GM21576 (cell line): ENCODE data around the gene ADGRL1.
"Not testable (repeated sequence)": the region's sequence is repeated elsewhere in the genome, so short reads cannot be mapped to it uniquely, and the experiment has no call there.

Experiments
- ATAC-seq: cut with Tn5 transposase; IDR thresholded peaks from one replicate; pipeline ENCODE4 v1.9.1; 2021; ENCODE audit warnings: mild to moderate bottlenecking, moderate library complexity; ENCODE audit not compliant: unreplicated experiment

ADGRL1 gene

DNA sequence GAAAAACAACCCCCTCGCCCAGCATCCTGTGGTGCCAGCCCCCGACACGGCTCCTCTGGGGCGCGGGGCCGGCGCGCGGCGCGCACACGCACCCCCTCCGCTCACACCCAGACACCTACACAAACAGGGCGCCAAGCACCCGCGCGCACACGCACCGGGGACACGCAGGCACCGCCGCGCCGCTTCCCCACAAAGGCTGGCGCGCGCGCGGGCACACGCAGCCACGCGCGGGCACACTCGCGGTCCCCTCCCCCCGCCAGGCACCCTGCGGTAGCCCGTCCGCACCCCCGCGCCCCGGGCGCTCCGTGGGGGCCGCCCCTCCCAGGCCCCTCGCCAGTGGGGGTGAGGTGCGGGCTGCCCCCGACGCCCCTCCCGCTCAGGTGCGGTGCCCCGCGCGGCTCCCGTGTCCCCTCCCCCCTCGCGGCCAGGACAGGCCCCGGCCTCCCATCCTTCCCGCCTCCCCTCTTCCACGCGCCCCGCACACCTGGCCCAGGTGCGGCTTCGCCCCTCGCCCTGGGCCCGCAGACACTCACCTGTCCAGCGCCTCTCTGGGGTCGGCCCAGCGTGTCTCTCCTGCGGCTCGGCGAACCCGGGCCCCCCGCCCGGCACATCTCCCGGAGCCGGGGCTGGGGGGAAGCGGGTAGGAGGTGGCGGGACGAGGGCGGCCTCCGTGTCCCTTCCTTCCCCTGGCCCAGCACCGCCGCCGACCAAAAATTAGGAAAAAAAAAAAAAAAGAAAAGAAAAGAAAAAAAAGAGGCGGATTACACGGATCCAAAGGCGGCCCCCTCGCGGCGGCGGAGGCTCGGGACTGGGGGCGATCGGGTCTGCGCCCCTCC lies at the start of gene ADGRL1:
TSS of gene ADGRL1 (minus strand) at position 718 of the 836 bp plus-strand sequence. CDS start 22,567 bp downstream, outside the sequence.
- ATAC-seq: not testable (repeated sequence)

DNA sequence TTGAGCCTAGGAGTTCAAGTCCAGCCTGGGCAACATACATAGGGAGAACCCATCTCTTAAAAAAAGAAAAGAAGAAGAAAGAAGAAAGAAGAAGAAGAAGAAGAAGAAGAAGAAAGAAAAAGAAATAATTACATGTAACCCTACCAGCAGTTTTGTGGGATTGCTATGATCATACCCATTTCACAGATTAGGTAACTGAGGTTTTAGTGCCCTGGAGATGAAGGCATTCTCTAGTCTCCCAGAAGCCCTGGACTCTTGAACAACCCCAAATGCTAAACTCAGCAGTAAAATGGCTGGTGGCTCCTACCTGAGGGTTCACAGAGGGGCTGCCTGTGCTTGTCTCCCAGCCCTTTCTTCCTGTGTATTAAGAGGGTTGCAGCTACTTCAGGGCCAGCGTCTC lies 49.3 kb upstream of the ADGRL1 start:
- ATAC-seq: not testable (repeated sequence)

DNA sequence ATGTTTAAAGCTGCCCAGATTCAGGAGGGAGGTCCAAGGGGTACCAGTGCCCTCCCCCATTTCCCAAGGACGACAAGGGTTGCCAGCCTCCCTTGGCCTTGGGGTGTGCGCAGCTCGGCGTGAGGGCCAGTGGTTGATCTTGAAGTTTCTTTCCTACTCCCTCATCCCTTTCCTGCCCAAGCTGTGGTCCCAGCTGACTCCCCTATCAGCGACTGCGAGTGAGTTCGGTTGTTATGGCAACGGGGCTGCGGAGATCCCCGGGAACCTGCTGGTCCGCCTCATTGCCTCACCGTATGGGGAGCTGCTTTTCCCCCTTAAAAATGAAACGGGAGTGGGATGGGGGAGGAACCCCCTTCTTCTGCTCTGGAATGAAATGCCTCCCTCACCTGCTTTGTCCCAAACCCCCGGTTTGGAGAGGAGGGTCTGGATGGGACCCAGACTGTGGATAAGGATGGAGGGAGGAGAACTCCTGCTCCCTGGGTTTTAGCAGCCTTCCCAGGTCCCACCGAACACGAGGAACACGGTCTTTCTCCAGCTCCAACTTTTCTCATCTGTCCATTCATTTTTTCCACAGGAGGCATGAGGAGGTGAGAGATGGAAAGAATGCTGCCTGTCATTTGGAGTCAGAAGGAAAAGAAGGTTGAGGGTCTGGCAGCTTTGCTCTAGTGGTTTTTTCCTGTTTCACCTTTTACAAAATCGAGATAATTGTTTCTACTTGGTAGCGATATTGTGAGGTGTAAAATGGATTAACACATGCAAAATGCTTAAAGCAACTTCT lies 48.0 kb upstream of the ADGRL1 start:
- ATAC-seq: not testable (repeated sequence)

DNA sequence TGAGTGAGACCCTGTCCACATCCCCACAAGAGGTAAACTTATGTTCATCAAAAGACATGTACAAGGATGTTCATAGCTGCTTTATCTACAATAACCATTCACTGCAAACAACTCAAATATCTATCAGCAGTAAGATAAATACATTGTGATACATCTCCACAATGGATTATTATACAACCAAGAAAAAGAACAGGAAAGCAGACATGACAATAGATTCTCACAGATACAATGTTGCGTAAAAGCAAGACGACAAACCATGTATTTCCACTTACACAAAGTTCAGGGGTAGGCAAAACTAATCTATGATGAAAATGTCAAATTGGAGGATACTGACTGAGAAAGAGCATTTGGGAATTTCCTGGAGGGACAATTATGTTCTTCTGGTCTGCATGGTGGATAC lies 46.2 kb upstream of the ADGRL1 start:
- ATAC-seq: not testable (repeated sequence)

DNA sequence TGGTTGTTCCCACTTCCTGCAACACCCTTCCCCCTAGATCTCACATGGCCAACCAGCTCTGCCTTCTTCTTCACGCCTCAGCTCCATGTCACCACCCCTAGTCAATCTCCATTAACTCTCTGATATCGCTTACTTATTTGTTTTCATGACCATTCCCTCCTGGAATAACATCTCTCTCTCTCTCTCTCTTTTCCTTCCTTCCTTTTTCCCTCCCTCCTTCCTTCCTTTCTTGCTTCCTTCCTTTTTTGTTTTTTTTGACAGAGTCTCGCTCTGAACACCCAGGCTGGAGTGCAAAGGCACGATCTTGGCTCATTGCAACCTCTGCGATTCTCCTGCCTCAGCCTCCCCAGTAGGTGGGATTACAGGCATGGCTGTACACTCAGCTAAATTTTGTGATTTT lies 44.9 kb upstream of the ADGRL1 start:
- no peak for ATAC-seq

DNA sequence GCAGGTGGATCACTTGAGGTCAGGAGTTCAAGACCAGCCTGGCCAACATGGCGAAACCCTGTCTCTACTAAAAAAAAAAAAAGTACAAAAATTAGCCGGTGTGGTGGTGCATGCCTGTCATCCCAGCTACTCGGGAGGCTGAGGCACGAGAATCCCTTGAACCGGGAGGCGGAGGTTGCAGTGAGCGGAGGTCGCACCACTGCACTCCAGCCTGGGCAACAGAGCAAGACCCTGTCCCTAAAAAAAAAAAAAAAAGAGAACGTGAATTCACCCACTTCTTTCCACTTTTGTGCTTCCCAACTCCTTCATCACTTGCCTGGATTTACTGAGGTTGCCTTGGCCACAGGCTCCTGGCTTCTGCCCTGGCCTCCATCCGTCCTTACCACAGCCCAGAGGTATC lies 44.3 kb upstream of the ADGRL1 start:
- ATAC-seq: not testable (repeated sequence)

DNA sequence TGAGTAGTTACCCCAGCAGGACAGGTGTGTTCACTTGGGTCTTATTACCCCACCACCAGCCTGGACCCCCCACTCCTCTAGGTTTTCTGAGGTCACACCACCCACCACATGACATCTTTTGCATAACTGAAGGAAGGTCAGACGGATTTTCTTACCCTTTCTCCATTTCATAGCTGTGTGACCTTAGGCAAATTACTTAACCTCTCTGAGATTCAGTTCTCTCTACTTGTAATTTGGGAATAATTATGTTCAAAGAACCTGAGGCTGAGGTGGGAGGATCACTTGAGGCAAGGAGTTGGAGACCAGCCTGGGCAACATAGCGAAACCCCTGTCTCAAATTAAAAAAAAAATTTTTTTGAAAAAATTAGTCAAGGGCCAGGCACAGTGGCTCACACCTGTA lies 43.9 kb upstream of the ADGRL1 start:
- not testable (repeated sequence) for ATAC-seq

DNA sequence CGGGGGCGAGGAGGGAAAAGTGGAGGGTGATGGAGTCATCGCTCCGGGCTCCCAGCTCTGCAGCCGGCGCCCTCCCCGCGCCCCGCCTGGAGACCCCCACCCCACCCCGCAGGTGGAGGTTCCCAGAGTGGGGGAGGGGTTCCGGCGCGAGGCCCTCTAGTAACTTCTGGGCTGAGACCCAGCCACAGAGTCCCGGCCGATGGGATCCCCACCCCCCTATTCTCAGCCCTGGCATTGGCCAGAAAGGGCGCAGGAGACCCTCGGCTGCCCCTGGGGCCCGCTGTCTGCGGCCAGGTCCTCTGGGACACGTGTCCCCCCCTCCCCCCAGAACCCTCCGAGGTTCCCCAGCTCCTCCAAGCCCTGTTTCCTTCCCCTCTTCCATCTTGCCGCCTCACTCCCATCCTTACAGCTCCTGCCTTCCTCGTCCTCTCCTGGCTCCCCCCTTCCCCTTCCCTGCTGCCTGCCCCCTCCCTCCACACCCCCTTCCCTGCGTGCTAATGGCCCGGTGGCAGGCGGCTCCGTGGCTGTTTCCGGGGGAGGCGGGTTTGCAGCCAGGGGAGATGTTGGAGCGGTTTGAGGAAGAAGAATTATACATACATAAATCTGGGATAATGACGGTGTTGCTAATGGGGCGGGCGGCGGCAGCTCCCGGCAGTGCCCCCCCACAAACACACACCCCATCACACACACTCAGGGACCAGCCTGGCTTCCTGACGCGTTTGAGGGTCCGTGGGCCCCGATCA lies 43.2 kb upstream of the ADGRL1 start:
- not testable (repeated sequence) for ATAC-seq

DNA sequence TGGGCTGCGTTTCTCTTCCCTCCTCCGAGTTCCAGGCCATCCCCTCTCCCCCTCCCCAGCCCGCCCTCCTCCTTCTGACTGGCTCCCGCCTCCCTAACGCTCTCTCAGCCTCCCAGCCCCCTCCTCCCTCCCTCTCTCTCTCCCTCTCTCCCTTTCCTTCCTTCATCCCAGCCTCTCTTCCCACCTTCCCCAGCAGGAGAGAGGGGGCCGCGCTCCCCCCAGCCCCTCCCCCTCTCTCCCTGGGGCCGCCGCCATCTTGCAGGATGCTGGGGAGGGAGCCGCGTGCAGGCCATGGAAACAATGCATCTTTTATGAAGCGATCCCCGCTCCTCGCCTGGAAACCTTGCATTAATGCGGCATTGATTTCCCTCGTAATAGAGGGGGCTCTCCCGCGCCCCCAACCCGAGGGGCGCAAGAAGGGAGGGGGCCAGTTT lies 42.6 kb upstream of the ADGRL1 start:
- ATAC-seq: no peak

DNA sequence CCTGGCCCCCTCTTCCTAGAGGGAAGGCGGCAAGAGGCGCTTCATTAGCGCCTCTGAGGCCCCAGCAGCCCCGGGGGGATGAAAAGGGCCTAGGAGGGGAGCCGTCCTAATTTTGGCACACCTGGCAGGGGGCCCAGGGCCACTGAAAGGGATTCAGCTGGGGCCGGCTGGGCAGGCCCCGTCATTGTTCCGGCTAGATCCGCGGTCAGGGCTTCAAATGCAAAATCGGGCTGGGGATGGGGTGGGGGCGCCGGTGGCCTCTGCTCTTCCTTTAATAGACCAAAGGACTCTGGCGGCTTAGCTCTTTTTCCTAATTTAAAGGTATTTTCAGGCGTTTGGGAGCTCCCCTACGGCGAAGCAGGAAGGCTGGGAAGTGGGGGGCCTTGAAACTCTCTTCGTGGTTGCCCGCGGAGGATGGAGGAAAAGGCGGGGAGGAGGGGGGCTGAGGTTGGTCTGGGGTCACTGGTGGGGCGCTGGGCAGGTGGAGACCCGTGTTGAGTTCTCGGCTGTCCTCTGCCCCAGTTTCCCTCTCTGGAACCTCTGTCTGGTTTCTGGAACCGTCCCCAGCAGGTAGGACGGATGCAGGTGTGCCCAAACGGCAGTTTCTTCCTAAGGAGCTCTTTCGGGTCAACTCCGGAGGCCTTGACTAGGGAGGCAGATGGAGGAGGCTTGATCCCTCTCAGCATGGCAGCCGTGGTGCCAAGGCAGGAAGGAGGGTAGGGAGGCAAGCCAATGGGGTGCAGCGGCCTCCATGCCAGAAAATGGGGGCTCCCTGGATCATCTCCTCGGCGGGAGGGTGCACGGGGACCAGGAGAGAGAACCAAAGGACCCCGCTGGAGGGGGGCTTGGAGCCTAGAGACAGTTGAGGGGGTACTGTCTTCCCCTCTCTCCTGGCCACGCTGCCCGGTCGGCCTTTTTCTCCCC lies 41.8 kb upstream of the ADGRL1 start:
- not testable (repeated sequence) for ATAC-seq

DNA sequence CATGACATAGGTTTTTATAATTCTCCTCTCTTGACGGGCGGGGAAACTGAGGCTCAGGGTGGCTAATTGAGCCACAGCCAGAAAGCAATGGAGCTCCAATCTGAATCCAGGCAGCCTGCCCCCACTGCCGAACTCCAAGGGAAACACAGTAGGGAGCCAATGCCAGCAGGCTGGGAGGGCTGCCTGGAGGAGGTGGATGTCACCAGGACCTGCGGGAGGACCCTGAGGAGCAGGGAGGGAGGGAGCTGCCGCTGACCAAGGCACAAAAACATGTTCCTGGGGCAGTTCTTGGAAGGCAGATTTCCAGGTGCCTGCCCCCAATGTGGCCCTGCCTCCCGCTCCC lies 41.2 kb upstream of the ADGRL1 start:
- ATAC-seq: not testable (repeated sequence)

DNA sequence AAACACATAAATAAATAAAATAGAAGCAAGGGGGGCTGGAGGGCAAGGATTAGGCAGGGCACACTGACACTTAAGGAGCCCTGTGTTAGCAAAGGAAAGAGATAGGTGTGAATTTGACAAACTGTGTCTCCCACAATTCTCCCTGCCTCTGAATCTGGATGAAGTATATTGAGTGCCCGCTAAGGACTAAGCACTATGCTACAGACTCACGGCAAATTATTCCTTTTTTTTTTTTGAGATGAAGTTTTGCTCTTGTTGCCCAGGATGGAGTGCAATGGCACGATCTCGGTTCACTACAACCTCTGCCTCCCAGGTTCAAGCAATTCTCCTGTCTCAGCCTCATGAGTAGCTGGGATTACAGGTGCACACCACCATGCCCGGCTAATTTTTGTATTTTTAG lies 38.4 kb upstream of the ADGRL1 start:
- ATAC-seq: not testable (repeated sequence)

DNA sequence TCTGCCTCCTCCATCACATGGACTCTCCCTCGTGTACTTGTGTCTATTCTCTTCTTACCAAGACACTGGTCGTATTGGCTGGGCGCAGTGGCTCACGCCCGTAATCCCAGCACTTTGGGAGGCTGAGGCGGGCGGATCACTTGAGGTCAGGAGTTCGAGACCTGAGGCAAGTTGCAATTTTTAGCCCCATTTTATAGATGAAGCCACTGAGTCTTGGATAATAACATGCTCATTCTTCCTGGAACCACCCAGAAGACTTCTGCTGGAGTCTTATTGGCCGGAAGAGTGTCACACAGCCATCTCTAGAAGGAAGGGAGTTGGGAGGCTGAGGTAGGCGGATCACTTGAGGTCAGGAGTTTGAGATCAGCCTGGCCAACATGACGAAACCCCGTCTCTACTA lies 37.7 kb upstream of the ADGRL1 start:
- ATAC-seq: not testable (repeated sequence)

DNA sequence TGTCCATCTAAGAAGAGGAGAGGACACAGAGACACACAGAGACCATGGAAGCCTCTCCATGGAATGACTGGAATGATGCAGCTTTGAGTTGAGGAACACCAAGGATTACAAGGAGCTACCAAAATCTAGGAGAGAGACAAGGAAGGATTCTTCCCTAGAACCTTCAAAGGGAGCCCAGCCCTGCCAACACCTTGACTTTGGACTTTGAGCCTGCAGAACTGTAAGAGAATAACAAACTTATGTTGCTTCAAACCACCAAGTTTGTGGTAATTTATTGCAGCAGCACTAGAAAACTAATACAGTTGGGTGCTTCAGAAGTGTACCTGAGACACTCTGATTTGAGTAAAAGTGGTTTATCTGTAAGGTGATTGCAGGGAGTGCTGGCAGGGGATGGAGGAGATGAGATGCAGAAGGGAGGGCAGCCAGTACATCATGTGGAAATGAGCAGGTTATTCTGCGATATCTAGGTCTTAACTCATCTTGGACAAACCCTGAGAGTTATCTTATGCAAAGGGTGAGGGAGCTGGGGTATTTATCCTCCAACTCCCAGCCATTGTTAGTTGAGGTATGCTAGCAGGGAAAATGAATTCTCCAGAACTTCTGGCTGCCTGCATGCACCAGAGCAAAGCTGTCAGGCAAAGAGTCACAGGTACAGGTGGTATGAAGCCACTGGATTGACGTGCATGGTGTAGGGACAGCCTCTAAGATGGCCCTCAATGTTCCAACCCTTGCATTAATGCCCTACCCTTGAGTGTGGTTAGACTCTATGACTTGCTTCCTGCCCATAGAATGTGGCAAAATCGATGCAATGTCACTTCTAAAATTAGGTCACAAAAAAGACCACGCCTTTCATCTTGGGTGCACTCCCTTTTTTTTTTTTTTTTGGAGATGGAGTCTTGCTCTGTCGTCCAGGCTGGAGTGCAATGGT lies 31.3 kb upstream of the ADGRL1 start:
- ATAC-seq: no peak

DNA sequence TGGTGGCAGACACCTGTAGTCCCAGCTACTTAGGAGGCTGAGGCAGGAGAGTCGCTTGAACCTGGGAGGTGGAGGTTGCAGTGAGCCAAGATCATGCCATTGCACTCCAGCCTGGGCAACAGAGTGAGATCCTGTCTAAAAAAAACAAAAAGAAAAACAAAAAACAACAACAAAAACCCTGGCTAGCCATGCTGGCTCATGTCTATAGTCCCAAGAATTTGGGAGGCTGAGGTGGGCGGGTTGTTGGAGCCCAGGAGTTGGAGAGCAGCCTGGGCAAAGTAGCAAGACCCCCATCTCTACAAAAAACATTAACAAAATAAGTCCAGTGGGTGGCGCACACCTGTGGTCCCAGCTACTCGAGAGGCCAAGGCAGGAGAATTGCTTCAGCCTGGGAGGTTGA lies 27.0 kb upstream of the ADGRL1 start:
- ATAC-seq: not testable (repeated sequence)

DNA sequence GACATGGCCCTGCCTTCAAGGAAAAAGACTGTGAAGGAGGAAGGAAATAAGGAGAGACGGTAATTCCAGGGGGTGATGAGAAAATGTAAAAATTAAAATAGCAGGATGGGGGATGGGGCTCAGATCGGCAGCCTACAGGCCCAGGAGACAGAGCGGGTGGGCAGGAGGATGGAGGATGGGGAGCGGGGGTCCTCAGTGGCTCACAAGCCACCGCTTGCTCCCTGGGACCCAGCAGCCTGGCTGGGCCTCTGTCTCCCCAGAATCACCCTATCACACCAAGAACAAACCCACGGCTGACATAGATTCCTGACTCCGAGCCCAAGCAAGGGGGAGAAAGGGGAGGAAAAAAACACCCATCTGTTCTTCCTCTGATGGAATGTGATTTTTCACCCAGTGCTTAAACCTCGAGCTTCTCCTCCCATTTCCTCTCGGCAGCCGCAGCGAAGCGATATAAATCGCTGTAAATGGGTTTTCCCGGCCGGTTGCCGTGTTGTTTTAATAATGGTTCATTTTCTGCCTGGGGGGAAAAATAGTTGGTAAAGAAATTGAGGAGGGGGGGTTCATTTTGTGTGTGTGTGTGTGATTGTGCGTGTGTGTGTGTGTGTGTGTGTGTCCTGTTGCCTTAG lies 22.6 kb upstream of the ADGRL1 start:
- not testable (repeated sequence) for ATAC-seq

DNA sequence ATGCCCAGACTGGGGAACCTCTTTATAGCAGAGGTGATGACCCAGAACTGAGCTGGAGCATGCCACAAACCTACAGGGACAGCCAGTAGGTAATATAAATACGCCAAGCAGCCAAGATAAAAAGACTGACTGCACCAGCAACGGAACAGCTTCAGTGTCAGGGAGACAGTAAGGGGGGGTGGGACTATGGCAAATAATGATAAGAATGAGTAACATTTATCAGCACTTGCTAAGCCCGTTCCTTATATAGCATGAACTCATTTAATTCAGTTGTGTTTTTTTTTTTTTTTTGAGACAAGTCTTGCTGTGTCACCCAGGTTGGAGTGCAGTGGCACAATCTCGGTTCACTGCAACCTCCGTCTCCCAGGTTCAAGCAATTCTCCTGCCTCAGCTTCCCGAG lies 20.5 kb upstream of the ADGRL1 start:
- not testable (repeated sequence) for ATAC-seq

DNA sequence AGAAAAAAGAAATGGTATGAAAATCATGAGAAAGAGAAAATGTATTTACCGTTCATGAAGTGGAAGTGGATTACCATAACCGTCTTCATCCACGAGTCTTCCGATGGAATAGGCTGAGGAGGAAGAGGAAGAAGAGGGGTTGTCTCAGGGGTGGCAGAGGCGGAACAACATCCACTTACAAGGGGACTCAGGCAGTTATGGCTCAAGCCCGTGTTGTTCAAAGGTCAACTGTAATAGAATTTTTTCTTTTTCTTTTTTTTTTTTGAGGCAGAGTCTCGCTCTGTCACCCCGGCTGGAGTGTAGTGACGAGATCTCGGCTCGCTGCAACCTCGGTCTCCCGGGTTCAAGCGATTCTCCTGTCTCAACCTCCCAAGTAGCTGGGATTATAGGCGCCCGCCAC lies 16.9 kb upstream of the ADGRL1 start:
- no peak for ATAC-seq

DNA sequence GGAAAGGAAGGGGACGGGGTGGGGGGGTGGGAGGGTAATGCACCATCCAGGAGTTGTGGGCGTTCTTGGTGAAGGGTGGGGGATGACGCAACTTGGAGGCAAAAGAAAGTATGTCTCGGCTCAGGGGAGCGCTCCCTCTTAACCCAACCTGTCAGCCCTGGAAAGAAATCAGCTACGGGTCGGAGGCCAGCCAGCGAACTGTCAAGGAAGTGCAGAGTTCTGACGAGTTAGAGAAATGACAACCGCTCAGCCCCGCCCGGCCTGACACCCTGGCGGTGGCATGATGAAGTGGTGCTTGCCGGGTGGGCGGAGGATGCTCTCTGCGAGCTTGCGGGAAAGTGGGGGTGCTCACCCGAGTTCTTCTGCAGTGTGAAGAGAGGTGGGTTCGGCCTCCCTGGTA lies 15.4 kb upstream of the ADGRL1 start:
- not testable (repeated sequence) for ATAC-seq
